PC-3 (cell line): ENCODE data around the gene CPSF4. TPM values are rescaled to one million over a fixed set of nuclear protein-coding genes. Genes with fewer than 3 reads are reported as not detected.

Experiments
- ATAC-seq: fragments of 200-7000 bp; cut with Tn5 transposase; 2 replicates; pipeline ENCODE4 v1.9.1; 2020; ENCODE audit warnings: mild to moderate bottlenecking, moderate library complexity
- BruUV-seq: library from RNA; stranded (reverse); fragments of 400-500 nt; replicated peaks from 2 replicates; lab custom pipeline; 2021; lab: Mats Ljungman, UMichigan
- CTCF ChIA-PET: fragments of 300-600 bp; sonication (Branson Sonifier 250); formaldehyde crosslinking; loops from one replicate; lab custom pipeline; 2022; ENCODE audit warnings: antibody characterized with exemption; lab: Charles Lee
- POLR2A ChIA-PET: fragments of 300-600 bp; sonication (Branson Sonifier 250); formaldehyde crosslinking; loops from one replicate; lab custom pipeline; 2022; ENCODE audit warnings: antibody characterized with exemption; ENCODE audit not compliant: unreplicated experiment; lab: Charles Lee
- DNase-seq: peaks from one replicate; pipeline ENCODE4 v3.0.0-alpha.2; 2015
- H2AFZ ChIP-seq: fragments of 300-600 bp; sonication (generic); 2 replicates; pipeline ENCODE4 v1.6.0; 2016; ENCODE audit warnings: antibody characterized with exemption, low read length
- H3F3A ChIP-seq: fragments of 300-600 bp; sonication (generic); one replicate; pipeline ENCODE4 v1.6.0; 2017; ENCODE audit warnings: antibody characterized with exemption, low read length, control low read depth, mild to moderate bottlenecking; ENCODE audit not compliant: unreplicated experiment
- H3K27ac ChIP-seq: fragments of 300-600 bp; sonication (generic); 2 replicates; pipeline ENCODE4 v1.5.1; 2016; ENCODE audit warnings: mild to moderate bottlenecking, low read length
- H3K27me3 ChIP-seq: fragments of 300-600 bp; sonication (generic); 2 replicates; pipeline ENCODE4 v1.6.1; 2016; ENCODE audit warnings: low read length, mixed read lengths
- H3K36me3 ChIP-seq: fragments of 300-600 bp; sonication (generic); 2 replicates; pipeline ENCODE4 v1.6.1; 2016; ENCODE audit warnings: low read depth, mixed run types, low read length, mixed read lengths
- H3K4me1 ChIP-seq: fragments of 300-600 bp; sonication (generic); 2 replicates; pipeline ENCODE4 v1.5.1; 2016; ENCODE audit warnings: low read length; ENCODE audit not compliant: insufficient read depth
- H3K4me2 ChIP-seq: fragments of 300-600 bp; sonication (generic); 2 replicates; pipeline ENCODE4 v1.6.0; 2016; ENCODE audit warnings: low read length
- H3K4me3 ChIP-seq: fragments of 300-600 bp; sonication (generic); 2 replicates; pipeline ENCODE4 v1.5.1; 2016; ENCODE audit warnings: mild to moderate bottlenecking, low read length, mixed read lengths
- H3K79me2 ChIP-seq: fragments of 300-600 bp; sonication (generic); 2 replicates; pipeline ENCODE4 v1.6.1; 2017; ENCODE audit warnings: low read length, mixed read lengths
- H3K9ac ChIP-seq: fragments of 300-600 bp; sonication (generic); 2 replicates; pipeline ENCODE4 v1.6.0; 2016; ENCODE audit warnings: mild to moderate bottlenecking, low read length
- H3K9me2 ChIP-seq: fragments of 300-600 bp; sonication (generic); replicated peaks from 2 replicates; pipeline ENCODE4 v1.6.1; 2016; ENCODE audit warnings: mixed run types, low read length, mixed read lengths
- H3K9me3 ChIP-seq: fragments of 300-600 bp; sonication (generic); 2 replicates; pipeline ENCODE4 v1.6.1; 2016; ENCODE audit warnings: low read length, mixed read lengths
- H4K20me1 ChIP-seq: fragments of 300-600 bp; sonication (generic); 2 replicates; pipeline ENCODE4 v1.6.1; 2016; ENCODE audit warnings: low read length, mixed read lengths
- CTCF ChIP-seq: fragments of 300-600 bp; sonication (generic); conservative IDR thresholded peaks from 2 replicates; pipeline ENCODE4 v1.5.1; 2017; ENCODE audit warnings: antibody characterized with exemption, low read depth, mild to moderate bottlenecking, low read length
- EZH2 ChIP-seq: fragments of 300-600 bp; sonication (generic); IDR thresholded peaks from one replicate; pipeline ENCODE4 v1.6.1; 2017; ENCODE audit warnings: antibody characterized with exemption, mild to moderate bottlenecking, low read length; ENCODE audit not compliant: unreplicated experiment
- EZH2phosphoT487 ChIP-seq: fragments of 300-600 bp; sonication (generic); IDR thresholded peaks from 2 replicates; pipeline ENCODE4 v1.6.1; 2018; ENCODE audit warnings: mild to moderate bottlenecking, antibody characterized with exemption, low read length, borderline replicate concordance
- intact Hi-C: fragments of 100-400 bp; cut with micrococcal nuclease; formaldehyde crosslinking; loops from 2 replicates; pipeline ENCODE4 v1.9.0; 2023
- total RNA-seq: library from RNA; depleted of rRNA; stranded (reverse); fragments of >200 nt; gene quantifications from 2 replicates; pipeline ENCODE4 v1.2.3, GENCODE V29; 2014

The CPSF4 gene
- total RNA-seq, 1 experiment from 2014 or later = 65.3 TPM

GRCh38 chr7:99404977-99405320 is 33.8 kb upstream of the CPSF4 start:
- no peak overlapping the region for H3K4me2 ChIP-seq
- intact Hi-C loops = loop anchor here (5.0 kb wide), 1 partner anchor 677 kb away; the partner anchor contains the start of gene ZNF3
- no peak for ATAC-seq

GRCh38 chr7:99406557-99406956 is 32.2 kb upstream of the CPSF4 start:
- Histone ChIP-seq H3K9me2 (no peaks in the 10 kb centered on the region), H3K27me3 (no peaks in the 10 kb centered on the region), H3K4me3 (peak overlapping the region; percentile 90), H3K79me2 (peaks cover 73% of the 10 kb centered on the region), H3K9me3 (no peaks in the 10 kb centered on the region), H3K27ac (no peak overlapping the region), H3K4me1 (peaks cover 22% of the 10 kb centered on the region), H2AFZ (no peak overlapping the region), H4K20me1 (peaks cover 28% of the 10 kb centered on the region), H3K36me3 (peaks cover 34% of the 10 kb centered on the region), H3F3A (no peaks in the 10 kb centered on the region), H3K4me2 (peak overlapping the region; percentile 91), H3K9ac (peak overlapping the region; percentile 98)
- no TSS peak for BruUV-seq
- ChIA-PET POLR2A (no interaction called here), CTCF (no interaction called here)
- no peak for TF ChIP-seq EZH2phosphoT487
- TF ChIP-seq CTCF = no peak
- no peak for TF ChIP-seq EZH2
- intact Hi-C loops = loop anchor here (5.0 kb wide), 1 partner anchor 676 kb away; the partner anchor contains the start of gene ZNF3
- no peak for ATAC-seq
- DNase-seq = no peak

More at GRCh38 chr7:99404977-99405320, 33.8 kb upstream of the CPSF4 start:
- no peak for TF ChIP-seq EZH2
- no peak for TF ChIP-seq CTCF
- TF ChIP-seq EZH2phosphoT487 = no peak
- H3K36me3 ChIP-seq = peaks cover 33% of the 10 kb centered on the region
- no peaks in the 10 kb centered on the region for H3K27me3 ChIP-seq
- H3K4me3 ChIP-seq = no peak overlapping the region
- H3K27ac ChIP-seq = no peak overlapping the region
- no peaks in the 10 kb centered on the region for H3K9me2 ChIP-seq
- no peak for DNase-seq
- peaks cover 26% of the 10 kb centered on the region for H4K20me1 ChIP-seq
- peaks cover 61% of the 10 kb centered on the region for H3K79me2 ChIP-seq
- CTCF ChIA-PET = no interaction called here
- no peaks in the 10 kb centered on the region for H3K9me3 ChIP-seq
- no peak overlapping the region for H3K9ac ChIP-seq
- H3K4me1 ChIP-seq = peaks cover 16% of the 10 kb centered on the region
- no TSS peak for BruUV-seq
- POLR2A ChIA-PET = no interaction called here
- no peaks in the 10 kb centered on the region for H3F3A ChIP-seq
- no peak overlapping the region for H2AFZ ChIP-seq

- Histone ChIP-seq H3K79me2 (peaks cover 73% of the 10 kb centered on the region), H3K9ac (peak overlapping the region; percentile 98), H3K4me3 (peak overlapping the region; percentile 90), H3K36me3 (peaks cover 38% of the 10 kb centered on the region), H3K4me1 (peaks cover 22% of the 10 kb centered on the region), H3K4me2 (peak overlapping the region; percentile 91), H2AFZ (peak overlapping the region; percentile 86), H3K27ac (peak overlapping the region; percentile 96), H3F3A (no peaks in the 10 kb centered on the region), H3K27me3 (no peaks in the 10 kb centered on the region), H3K9me2 (no peaks in the 10 kb centered on the region), H3K9me3 (no peaks in the 10 kb centered on the region), H4K20me1 (peaks cover 28% of the 10 kb centered on the region)
- POLR2A ChIA-PET = no interaction called here
- intact Hi-C loops = loop anchor here (2.0 to 5.0 kb wide), 2 partner anchors 31 to 674 kb away; partner anchors contain the start of genes CPSF4, PTCD1 and ZNF3
- no peak for TF ChIP-seq EZH2phosphoT487
- no peak for TF ChIP-seq CTCF
- TF ChIP-seq EZH2 = no peak
- BruUV-seq = no TSS peak
- ATAC-seq (peak; percentile 42), DNase-seq (peak; percentile 53)
- CTCF ChIA-PET = interaction anchor here (0.7 kb wide), 1 partner anchor 116 kb away, joined by 3 read pairs; no protein-coding TSS in a partner anchor
Measured at GRCh38 chr7:99407872-99408378, 30.8 kb upstream of the CPSF4 start.
